ENCODE results near the gene GCK.
"Not testable (repeated sequence)": the region's sequence is repeated elsewhere in the genome, so short reads cannot be mapped to it uniquely, and the experiment has no call there.

Gene GCK

DNA sequence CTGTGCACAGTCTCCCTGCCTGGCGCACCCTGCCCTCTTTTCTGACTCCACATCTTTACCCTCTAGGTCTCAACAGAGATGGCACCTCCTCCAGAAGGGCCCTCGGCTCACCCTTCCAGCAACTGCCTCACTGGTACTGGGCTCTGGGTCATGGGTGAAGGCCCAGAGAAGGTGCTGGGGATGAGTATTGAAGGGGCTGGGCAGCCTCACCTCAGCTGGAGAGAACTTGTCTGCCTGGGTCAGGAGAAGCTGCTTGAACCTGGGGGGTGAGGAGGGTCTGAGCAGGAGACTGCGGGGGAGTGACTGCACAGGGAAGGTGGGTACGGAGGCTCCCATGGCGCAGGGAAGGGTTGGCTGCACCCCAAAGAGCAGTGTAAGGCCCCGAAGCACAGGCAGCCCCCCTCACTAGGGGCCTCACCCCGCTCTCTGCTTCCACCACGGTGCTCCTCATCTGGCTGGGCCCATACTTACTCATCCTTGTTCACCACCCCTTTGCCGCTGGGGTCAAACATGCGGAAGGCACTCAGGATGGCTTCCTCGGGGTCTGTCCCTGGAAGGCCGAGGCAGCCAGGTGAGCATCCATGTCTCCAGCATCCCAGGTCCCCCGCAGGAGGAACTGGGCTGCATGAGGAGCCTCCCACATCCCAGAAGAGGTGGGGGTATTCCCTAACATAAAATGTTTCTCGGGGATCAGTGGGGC lies 49.8 kb downstream of the GCK start:
- no peak for DNase-seq

DNA sequence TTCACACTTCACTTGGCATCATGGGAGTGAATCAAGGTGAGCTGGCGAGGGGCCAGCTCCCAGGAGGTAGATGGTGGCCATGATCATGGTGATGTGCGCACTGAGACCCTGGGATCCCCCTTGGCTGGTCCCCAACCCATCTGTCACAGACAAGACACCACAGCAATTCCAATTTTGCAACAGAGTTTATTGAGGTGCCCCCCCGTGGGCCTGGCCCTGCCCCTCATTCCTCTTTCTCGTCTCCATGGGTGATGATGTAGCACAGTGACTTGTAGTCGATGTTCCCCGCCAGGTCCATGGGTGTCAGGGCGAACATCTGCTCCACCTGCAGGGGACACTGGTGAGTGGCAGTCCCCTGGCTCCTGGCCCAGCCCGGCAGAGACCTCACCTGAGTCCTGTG lies 50.5 kb downstream of the GCK start:
- no peak for DNase-seq

DNA sequence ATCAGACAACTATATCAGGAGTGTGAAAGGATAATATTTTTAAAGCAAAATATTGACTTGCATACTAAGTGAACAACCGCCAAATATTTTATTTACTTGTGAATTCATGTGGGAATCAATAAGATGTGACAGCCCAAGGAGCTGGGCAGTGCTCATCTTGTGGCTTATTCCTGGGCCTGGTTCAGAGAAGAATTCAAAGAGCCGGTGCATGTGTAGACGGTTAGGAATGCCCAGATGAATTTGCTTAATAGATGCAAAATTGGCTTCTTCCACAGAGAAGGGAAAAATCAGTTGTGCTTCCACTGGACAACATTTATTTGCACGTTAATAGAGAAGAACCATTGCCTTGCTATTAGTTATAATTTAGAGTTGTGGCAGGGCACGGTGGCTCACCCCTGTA lies 52.5 kb downstream of the GCK start:
- no peak for DNase-seq

DNA sequence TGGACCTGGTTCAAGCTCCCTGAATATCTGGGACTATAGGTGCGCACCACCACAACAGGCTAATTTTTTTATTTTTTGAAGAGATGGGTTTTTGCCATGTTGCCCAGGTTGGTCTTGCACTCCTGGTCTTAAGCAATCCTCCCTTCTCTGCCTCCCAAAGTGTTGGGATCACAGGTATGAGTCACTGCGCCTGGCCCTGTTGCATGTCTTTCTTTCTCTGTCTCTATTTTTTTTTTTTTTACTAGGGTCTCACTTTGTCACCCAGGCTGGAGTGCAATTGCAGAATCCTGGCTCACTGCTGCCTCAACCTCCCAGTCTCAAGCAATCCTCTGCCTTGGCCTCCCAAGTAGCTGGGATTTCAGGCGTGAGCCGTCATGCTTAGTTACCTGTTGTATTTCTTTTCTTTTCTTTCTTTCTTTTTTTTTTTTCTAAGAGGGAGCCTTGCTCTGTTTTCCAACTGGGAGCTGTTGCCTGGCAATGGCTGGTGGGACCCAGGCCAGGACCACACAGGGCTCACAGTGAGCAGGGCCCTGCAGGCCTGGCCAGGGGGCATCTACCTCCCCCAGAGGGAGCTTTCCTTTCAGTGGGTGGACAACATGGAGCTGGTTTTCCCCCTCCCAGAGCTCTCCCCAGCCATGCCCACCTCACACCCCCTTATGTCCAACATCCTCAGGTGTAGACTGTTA lies 54.2 kb downstream of the GCK start:
- no peak for DNase-seq

DNA sequence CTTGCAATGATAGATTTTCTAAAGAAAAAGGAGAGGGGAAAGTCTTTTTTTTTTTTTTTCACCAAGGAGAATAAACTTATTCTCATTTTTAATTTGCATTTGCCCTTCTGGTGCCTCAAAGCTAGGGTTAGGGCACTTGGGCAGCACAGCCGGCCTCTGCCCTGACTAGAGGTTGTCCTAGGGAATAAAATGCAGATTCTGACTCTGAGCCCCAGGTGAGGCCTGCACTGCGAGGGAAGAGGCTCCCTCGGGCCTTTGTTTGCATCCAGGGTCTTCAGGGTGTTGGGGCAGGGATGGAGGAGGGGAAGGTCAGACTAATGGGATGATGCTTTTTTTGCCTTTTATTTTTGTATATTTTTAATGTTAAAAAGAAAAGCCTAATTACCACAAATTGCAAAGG lies 55.9 kb downstream of the GCK start:
- no peak for DNase-seq

DNA sequence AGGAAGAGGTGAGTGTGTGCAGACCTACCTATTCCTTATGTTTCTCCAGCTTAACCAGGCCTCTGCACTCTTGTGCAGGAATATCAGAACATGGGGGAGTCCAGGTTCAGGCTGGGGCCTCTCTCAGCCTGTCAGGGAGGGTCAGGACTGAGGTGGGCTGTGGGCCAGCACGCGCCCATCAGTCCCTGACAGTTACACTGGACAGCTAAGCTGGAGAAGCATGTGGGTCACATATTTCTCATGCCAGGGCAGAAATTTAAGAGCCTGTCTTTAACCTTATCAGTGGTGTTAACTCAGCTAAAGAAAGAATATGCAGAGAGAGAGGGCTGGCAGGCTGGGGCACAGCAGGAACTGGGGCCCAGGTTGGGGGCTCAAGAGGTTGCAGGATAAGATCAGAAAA lies 57.2 kb downstream of the GCK start:
- no peak for DNase-seq

DNA sequence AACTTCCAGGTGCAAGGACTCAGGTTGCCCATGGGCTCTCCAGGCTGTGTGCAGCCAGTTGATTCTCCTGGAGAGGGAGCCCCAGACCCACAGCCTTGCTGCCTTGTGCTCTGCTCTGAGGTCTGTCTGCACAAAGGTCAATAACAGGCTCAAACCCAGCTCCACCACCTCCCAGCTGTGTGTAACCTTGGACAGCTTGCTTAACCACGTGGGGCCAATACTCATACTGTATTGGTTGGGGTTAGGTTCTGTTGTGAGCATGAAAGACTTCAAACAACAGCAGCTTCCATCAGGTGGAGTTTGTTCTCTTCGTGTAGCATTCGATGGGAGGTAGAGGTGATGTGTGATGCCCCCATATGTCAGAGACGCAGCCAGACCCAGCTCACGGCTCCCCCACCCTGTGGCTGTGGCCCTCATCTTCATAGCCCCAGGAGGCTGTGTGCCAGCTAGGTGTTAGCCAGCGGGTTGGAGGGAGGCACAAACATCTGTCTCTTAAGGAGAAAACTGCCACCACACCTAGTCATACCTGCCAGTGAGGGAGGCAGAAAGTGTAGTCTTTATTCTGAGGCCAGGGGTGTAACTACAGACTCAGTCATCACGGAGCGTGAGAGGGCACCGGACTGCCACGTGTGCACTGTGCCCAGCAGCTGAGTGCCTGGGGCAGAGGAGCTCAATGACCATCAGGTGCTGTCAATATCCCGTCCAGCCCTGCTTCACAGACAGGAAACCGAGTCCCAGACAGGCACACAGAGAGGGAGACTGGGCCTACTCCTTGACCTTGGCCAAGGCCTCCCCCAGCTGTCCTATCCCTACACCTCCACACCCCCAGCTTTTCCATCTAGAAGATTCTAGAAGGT lies 57.8 kb downstream of the GCK start:
- no peak for DNase-seq

DNA sequence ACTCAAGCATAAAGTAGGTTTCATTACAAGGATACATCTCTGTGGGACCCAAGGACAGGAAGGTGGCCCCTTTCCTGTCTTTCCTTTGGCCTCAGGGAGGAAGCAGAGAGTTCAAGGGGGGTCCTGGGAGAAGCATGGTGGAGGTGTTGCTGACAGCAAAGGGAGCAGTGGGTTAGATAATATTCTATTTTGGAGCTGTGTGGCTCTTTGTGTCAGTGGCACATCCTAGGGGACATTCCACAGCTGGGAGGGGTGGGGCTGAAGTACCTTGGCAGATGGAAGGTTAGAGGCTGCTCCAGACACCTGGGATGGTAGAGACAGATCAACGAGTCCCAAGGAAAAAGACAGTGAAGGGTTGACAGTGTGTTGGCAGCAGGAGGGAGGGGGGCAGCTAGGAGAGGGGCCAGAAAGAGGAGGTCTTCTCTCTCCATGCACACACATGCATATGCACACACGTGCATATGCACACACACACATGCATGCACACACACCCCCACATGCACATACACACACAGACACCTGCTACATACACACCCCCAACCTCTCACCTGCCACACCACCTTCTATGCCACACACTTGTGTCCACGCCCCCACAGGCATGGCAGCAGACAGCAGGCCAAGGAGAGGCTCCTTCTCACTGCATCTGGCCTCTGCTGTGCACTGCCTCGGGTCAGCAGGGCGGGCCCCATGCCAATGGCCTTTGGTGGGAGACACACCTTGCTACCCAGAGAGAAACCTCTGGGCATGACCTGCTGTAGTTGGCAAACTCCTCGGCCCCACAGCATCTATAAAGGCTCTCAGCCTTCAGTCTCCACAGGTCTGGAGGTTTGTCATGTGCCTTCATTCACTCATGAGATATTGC lies 60.3 kb downstream of the GCK start:
- DNase-seq = no peak

DNA sequence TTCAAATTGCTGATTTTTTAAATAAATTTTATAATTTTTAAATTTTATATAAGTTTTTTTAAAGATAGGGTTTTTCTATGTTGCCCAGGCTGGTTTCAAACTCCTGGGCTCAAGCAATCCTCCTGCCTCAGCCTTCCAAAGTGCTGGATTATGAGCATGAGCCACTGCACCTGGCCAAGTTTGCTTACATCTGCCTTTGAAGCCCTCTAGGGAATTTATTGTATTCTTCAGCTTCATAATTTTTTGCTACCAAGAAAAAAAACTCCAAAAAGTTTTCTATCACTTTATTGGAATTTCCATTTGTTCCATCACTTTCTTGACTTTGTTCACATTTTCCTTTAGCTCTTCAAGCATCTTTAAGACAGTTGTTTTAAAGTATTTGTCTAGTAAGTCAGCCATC lies 62.1 kb downstream of the GCK start:
- DNase-seq = no peak

DNA sequence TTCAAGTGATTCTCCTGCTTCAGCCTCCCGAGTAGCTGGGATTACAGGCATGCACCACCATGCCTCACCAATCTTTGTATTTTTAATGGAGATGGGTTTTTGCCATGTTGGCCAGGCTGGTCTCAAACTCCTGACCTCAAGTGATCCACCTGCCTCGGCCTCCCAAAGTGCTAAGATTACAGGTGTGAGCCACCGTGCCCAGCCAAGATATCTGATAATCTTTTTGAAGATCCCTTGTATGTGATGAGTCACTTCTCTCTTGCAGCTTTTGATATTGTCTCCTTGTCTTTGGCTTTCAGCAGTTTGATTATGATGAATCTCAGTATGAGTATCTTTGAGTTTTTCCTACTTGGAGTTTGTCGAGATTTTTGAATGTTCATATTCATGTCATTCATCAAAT lies 62.7 kb downstream of the GCK start:
- not testable (repeated sequence) for DNase-seq

DNA sequence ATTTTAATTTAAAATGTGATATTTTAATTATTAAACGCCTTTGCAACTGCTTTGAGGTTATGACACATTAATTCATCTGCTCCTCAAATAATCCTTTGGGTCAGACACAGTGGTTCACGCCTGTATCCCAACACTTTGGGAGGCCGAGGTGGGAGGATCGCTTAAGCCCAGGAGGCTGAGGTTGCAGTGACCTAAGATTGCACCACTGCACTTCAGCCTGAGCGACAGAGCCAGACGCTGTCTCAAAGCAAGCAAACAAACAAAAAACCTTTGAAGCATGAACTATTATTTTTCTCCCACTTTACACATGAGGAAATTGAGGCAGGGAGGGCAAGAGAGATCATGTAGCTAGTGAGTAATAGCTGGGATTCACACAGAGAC lies 64.4 kb downstream of the GCK start:
- DNase-seq = no peak

DNA sequence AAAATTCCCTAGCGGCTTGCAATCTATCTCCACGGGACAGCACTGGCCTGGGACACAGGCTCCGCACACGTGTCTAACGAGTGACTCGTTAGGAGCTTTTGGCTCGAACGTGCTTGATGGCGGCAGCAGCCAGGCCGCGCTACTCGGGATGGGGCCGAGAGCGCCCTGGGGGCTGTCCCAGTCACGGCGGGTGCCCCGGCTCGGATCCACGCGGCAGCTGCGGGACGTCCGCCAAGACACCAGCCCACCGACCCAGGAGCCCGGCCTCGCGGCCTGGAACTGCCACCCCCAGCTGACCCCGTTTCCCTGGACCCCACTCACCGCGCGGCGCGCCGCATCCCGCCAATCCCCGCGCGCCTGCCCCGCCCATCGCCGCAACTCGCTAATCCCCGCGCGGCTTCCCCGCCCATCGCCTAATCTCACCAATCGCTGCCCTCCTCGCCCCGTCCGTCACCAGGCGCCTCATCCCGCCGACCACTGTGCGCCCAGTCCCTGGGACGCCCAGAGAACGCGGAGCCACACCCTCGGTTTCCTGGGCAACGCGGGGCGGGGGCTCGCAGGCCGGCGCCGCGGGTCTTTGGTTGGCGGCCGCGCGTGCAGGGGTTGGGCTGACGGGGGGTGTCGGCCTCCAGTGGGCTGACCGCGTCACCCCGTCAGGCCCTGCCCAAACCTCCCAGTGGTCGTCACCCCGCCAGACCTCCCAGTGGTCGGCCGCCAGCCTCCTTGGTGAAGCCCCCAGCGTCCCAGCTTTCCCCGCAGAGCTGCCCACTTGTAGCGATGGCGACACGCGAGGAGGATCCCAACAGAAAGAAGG lies 65.8 kb downstream of the GCK start, which contains the start of gene POLD2:
TSS of gene POLD2 (minus strand) at position 359 of the 814 bp plus-strand sequence. CDS start 1,495 bp downstream, outside the sequence.
- DNase-seq = peak; percentile 84 to 90

DNA sequence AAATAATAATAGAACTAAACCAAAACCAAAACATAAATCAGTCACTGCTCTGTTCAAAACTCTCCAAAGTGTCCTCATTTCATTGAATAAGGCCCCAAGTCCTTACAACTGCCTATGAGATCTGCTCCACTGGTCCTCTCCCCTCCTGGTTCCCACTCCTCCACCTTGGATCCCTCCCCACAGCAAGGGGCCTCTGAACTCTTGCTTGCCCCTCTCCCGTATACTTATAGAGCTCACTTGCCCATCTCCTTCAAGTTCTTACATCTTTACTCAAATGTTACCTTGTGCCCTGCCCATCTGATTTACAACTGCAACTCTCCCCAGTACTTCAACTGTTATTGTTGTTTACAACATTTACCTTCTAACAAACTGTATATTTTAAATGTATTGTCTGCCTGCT lies 66.7 kb downstream of the GCK start:
- DNase-seq = no peak

DNA sequence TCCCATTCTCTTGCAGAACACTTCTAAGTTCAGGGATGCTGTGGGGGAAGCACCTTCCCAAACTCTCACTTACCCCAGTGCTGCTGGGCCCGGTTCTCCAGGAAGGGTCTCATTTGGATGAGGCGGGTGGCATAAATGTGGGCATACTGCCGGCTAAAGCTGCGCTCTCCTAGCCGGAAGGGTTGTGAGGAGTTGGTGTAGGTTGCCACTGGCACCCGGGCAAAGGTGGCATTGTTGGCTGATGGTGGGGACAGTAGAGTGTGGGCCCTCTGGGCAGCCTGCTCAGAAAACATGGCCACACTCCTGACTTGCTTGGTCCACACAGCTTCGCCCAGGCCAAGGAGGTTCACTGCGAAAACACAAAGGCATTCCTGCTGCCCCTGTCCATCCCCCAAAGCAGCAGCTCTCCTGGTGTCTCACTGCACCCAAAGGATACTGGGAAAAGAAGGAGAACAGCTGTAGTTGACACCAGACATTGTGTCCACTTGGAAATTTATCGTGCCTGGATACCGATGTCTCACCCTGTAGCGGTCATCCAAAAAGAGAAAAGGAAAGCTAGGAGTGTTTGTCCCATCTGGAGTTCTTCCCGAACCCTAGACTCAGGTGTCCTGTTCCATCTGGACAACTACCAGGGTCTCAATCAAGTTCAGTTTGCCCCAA lies 67.3 kb downstream of the GCK start:
- DNase-seq = no peak

DNA sequence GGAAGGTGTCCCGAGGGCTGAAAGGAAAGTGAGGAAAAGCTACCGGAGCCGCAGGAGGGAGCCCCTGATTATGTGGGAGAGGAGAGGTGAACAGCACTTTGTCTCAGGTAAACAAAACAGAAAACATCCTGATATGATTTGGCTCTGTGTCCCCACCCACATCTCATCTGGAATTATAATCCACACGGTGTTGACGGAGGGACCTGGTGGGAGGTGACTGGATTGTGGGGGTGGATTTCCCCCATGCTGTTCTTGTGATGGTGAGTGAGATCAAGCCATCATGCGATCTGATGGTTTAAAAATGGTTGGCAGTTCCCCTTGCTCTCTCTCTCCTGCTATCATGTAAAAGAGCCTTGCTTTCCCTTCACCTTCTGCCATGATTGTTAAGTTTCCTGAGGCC lies 68.8 kb downstream of the GCK start:
- no peak for DNase-seq

DNA sequence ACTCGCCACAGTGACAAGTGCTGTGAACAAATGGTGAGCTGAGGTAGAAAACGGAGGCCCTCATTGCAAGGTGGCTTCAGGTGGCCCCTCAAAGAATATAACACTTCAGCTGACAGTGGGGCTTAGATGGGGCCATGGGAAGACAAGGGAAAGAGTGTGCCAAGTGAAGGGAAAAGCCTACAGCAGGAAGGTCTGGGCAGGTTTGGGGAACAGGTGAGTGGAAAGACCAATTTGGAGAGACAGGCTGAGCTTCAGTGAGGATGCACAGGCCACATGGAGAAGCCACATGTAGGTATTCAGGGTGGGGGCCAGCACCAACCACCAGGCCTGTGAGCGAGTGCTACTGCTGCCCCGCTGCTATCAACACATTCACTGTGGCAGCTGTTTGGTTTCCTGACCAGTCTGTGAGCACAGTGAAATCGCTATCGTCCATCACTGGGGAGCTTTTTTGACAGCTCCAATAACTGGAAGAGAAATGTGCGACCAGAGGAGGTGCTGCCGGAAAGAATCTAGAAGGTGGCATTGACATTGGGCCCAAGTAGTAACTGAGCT lies 69.3 kb downstream of the GCK start:
- DNase-seq = no peak

DNA sequence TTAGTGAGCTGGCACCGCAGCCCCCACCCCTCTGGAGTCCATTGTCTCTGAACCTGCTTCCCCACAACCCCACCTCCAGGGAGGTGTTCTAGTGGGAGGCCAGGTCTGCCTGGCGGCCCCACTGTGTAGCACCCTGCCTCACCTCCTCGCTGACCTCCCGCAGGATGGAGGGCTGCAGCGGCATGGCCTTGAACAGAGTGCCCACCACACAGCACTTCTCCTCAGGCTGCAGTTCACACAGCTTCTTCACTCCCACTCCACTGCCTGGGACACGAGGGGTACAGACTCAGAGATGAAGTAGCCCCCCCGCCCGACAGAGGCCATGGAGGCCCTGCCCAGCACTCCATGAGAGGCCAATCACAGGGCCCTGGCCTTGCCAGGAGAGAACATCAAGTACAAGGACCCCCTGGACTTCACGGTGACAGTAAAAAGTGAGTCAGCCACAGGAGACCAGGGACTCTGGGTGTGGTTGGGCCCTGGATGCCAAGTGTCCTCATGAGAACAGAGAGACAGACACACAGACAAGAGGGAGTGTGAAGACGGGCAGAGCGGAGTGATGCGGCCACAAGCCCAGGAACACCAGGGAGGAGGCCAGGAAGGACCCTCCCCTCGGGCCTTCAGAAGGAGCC lies 71.3 kb downstream of the GCK start:
- no peak for DNase-seq

DNA sequence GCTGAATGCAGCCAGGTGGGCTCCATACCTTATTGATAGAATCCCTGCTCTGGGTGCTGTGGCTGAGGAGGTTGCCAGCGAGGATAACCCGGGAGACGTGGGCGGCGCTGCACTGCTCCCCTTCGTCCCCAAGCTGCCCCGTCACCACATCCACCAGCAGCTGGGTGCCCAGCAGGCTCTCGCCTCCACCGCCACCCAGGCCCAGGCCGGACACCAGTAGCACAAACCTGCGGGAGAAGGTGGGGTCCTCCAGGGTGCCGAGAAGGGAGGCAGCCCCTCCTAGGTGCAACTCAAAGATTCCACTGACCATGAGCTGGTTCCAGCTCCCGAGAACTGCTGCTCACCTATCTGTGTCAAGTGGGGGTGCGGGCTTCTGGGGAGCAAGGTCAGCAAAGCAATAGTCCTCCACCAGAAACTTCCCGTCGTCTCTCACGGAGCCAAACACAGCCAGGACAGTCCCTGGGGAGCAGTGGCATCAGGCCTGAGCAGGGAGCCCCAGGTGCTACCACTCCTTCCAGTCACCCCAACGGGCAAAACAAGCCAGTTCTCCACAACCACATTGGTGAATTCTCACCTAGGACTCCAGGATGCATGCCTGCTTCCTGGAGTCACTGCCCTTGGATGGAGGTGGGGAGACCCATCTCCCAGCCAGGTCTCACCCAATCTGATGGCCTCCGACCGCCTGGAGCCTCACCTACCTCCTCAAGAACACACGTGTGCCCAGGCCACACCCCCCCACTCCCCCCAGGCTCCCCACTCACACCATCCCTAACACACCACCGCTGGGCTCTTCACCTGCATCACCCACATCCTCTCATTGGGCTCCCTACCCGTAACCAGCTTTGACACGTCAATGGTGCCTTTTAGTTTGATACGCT lies 72.2 kb downstream of the GCK start:
- DNase-seq = no peak

DNA sequence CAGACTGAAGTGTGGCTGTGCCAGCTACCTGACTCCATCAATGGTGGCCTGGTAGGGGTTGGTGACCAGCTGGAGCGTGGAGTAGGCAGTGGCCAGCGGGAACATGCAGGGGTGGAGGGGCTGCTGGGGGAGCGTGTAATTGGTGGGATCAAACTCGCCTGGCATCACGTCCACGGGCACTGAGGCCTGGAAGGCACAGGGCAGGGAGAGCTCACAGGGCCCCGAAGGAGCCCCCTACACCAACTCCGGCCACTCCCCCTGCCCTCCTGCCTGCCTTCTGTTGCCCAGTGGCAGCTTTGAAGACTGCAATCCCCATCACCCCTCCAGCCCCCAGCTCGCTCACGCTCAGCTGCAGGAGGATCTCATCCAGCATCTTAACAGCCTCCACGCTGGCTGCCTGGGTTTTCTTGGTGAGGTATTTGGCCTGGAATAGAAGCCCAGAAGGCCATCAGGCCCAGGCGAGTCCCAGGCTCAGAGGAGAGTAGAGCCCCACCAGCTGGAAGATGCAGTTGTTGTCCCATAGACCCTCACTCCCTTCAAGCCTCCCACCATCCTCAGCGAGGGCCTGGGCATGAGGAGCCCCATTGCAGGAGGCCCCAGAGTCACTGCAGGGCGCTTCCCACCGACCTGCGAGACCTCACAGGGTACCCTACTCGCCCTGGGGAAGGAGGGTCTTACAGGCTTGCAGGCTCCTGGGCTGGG lies 73.0 kb downstream of the GCK start:
- DNase-seq = no peak

All from AML-193 (cell line).